Activated CD8-positive, alpha-beta memory T cell treated with anti-CD3 and anti-CD28 coated beads, Interleukin-2, amount 50 U/mL, for 24 hours (primary cell): ENCODE results near the gene SNX9.
"Not testable (repeated sequence)": the region's sequence is repeated elsewhere in the genome, so short reads cannot be mapped to it uniquely, and the experiment has no call there.

Source experiments
- DNase-seq: peaks from one replicate; pipeline ENCODE4 v3.0.0-alpha.2; 2020; ENCODE audit errors: extremely low read depth

SNX9 gene

DNA sequence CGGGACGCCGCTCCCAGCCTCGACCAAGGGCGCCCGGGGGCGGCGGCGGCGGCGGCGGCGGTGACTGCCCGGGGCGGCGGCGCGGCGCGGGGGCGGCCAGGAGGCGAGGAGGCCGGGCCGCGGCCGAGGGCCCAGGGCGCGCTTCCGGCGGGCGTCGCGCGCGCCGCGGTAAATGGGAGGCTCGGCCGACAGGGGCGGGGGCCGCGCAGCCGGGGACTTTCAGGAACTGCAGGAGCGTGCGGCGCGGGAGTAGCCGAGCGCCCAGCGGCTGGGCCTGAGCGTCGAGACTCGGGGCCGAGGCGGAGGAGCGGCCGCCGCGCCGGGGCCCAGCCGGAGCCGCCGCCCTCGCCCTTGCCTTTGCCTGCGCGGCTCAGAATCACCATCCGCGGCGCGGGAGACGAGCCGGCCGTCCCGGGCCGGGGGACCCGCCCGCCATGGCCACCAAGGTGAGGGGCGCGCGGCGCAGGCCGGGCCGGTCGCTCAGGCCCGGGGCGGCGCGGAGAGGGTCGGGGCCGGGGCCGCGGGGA lies at the start of gene SNX9:
SNX9 (plus strand) TSS at position 246 of the 527 bp plus-strand sequence; CDS start at position 435, 189 bp downstream.
- no peak for DNase-seq

- no peak for DNase-seq
Observed at GRCh38 chr6:157773248-157773773, 49.7 kb upstream of the SNX9 start.

DNA sequence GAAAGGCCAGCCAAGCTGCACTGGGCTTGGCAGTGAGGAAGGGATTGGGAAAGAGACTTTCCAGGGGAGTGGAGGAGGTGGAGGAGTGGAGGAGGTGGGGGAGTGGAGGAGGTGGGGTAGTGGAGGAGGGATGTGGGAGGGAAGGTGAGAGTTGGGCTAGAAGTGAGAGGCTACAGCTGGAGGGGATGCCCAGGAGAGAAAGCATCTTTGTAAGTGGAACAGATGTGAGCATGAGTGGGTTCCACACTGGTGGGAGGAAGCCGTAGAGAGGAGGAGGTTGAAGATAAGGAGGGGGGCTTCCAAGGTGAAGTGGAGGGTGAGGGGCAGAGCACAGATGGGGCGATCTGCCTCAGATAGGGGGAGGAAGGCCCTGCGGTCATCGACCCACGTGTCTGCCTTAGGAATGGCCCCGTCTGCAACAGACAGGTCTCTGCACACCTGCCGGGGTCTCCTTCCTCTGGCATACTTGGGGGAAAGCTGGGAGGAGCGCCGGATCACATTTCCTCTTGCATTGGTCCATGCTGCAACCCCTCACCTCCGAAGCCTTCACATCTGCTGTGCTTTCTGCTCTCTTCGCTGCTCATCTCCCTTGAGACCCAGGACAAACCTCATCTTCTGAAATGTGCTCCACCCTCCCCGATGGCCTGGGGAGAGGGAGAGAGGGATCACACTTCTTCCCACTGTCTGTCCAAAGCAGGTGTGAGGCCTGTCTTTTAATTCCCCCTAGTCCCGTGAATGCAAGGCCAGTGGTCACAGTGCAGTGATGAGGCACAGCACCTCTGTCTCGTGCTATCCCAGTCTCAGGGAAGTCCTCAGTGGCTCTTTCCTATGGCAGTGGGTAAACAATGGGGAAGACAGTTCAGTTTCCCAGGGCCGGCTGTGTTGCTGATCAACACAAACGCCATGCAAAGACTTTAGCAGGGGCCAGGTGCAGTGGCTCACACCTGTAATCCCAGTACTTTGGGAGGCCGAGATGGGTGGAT lies 48.6 kb upstream of the SNX9 start:
- no peak for DNase-seq

- no peak for DNase-seq
Observed at GRCh38 chr6:157775376-157775775, 47.7 kb upstream of the SNX9 start.

DNA sequence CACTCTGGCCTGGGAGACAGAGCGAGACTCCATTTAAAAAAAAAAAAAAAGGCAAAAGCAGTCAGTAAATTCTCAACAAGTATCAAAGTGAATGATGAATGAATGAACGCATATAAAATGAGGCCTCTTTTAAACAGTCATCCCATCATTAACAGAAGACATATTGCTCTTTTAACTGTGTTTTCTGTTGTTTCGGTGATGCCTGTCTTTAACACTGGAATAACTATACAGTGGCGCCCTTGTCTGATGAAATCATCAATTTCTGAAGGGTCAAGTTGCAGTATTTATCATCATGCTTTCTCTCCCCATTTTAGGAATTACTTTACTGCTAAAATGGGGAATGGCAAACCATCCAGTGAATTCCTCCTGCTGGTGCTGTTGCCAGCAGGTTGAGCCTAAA lies 45.7 kb upstream of the SNX9 start:
- no peak for DNase-seq

GRCh38 chr6:157778719-157779118 lies 44.3 kb upstream of the SNX9 start:
- DNase-seq = no peak

- DNase-seq = no peak
Observed at GRCh38 chr6:157779705-157780604, 43.1 kb upstream of the SNX9 start.

DNA sequence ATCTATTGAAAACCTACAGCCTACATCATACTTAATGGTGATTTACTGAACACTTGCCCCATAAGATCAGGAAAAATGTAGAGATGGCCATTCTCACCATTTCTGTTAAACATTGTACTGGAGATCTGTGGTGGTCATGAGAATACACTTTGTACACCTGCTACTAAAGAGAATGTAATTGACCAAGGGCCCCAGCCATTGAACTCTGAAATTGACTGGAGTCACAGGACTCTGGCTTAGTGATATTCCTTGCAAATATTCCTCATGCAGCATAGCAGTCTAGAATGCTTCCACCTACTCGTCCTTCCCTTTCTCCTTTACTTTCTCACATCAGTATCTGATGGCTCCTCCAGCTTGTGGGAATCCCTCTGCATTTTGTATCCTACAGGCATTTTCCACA lies 37.4 kb upstream of the SNX9 start:
- DNase-seq = no peak

GRCh38 chr6:157786221-157786620 lies 36.8 kb upstream of the SNX9 start:
- DNase-seq = no peak

DNA sequence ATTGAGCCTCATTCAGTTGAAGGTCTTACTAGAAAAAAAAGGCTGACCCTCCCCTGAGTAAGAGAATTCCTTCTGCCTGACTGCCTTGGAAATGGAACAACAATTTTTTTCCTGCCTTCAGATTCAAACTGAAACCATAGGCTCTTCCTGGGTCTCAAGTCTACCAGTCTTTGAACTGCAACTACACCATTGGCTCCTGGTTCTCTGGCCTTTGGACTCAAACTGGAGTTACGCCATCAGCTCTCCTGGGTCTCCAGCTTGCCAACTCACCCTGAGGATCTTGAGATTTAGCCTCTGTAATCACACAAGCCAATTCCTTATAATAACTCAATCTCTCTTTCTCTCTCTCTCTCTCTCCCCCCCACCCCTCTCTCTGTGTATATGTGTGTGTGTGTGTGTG lies 36.0 kb upstream of the SNX9 start:
- no peak for DNase-seq

GRCh38 chr6:157788180-157788579 lies 34.9 kb upstream of the SNX9 start:
- no peak for DNase-seq

DNA sequence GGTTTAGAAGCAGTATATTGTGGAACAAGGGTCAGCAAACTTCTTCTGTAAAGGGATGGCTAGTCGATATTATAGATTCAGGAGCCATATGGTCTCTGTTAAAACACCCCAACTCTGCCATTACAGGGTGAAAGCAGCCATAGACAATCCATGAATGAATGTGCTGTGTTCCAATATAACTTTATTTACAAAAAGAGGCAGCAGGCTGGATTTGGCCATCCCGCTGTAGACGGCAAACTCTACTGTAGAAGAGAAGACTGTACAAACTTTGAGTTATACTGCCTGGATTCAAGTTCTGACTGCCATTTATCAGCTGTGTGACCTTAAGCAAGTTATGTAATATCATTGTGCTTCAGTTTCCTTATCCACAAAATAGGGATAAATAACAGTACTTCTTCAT lies 33.7 kb upstream of the SNX9 start:
- no peak for DNase-seq

- no peak for DNase-seq
Observed at GRCh38 chr6:157789861-157790260, 33.2 kb upstream of the SNX9 start.

- no peak for DNase-seq
Observed at GRCh38 chr6:157790548-157791160, 32.4 kb upstream of the SNX9 start.

- no peak for DNase-seq
Observed at GRCh38 chr6:157791450-157791849, 31.6 kb upstream of the SNX9 start.

DNA sequence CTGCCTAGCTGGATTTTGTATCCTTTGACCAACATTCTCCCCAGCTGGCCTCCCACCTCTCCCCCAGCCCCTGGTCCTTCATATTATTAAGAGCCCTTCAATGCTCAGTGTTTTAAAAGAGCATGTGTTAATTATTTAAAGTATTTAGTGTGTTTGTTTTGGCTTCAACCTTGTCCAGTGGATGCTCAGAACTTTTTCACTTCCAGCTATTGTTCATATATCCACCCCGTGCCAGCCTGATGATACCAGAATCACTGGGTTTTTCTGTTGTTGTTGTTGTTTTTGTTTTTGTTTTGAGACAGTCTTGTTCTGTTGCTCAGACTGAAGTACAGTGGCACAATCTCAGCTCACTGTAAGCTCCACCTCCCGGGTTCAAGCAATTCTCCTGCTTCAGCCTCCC lies 30.4 kb upstream of the SNX9 start:
- no peak for DNase-seq

- DNase-seq = not testable (repeated sequence)
Observed at GRCh38 chr6:157794012-157794411, 29.0 kb upstream of the SNX9 start.

DNA sequence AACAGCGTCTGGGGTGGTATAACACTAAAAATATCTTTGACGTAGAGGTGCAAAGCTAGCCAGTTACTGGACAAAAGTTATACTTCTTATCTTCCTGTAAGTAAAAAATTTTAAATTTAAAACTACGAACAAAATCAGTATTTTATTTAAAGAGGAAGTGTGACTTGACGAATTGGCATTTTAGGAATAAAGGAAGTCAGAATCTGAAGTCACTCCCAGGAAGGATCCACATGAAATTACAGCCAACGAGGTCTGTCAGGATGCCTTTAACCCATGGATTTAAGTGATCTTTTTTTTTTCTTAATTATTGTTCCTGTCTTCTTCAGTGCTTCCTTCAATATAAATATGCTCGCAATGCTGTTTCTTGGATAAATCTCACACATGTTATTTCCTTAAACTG lies 27.2 kb upstream of the SNX9 start:
- DNase-seq = no peak

GRCh38 chr6:157798851-157799250 lies 24.2 kb upstream of the SNX9 start:
- DNase-seq = no peak

DNA sequence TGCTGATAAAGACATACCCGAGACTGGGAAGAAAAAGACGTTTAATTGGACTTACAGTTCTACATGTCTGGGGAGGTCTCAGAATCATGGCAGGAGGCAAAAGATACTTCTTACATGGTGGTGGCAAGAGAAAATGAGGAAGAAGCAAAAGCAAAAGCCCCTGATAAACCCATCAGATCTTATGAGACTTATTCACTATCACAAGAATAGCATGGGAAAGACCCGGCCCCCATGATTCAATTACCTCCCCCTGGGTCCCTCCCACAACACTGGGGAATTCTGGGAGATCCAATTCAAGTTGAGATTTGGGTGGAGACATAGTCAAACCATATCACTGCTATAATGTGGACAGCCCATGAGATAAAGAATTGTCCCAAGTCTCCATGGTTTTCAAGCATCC lies 23.5 kb upstream of the SNX9 start:
- not testable (repeated sequence) for DNase-seq

GRCh38 chr6:157800420-157801237 lies 22.4 kb upstream of the SNX9 start:
- DNase-seq = no peak
